Heart left ventricle (tissue), 16 donors: Measurements from ENCODE around the gene OGFOD1. TPM values are rescaled to one million over a fixed set of nuclear protein-coding genes. Genes with fewer than 3 reads are reported as not detected.
A peak's percentile ranks its signal among the peaks of the same experiment; 100 is the strongest.

Experiments used
- ATAC-seq, 4 donors: fragments of 200-7000 bp; cut with Tn5 transposase; one replicate each; pipeline ENCODE4 v1.9.1; 2020 to 2022; ENCODE audit warnings: moderate library complexity in 4 of 4, mild to moderate bottlenecking in 3 of 4, moderate number of reproducible peaks in 1 of 4
- DNase-seq, 5 donors: peaks; one replicate each; pipeline ENCODE4 v3.0.0-alpha.2; 2020
- H3K27ac ChIP-seq, 12 donors: fragments of 200-600 bp; sonication (generic) in 4 of 12; one replicate each; pipeline versions ENCODE4 v1.5.0 to v1.8.0; 2016 to 2022; ENCODE audit warnings: mild to moderate bottlenecking in 2 of 12
- H3K27me3 ChIP-seq, 9 donors: fragments of 200-600 bp; sonication (generic) in 2 of 9; one replicate each; pipeline versions ENCODE4 v1.5.1 to v1.8.0; 2016 to 2022; ENCODE audit warnings: mild to moderate bottlenecking in 3 of 9
- H3K36me3 ChIP-seq, 9 donors: fragments of 200-600 bp; sonication (generic) in 2 of 9; one replicate each; pipeline versions ENCODE4 v1.5.0 to v1.8.0; 2018 to 2022; ENCODE audit warnings: mild to moderate bottlenecking in 2 of 9
- H3K4me1 ChIP-seq, 12 donors: fragments of 200-600 bp; sonication (generic) in 4 of 12; one replicate each; pipeline versions ENCODE4 v1.5.0 to v1.8.0; 2016 to 2022; ENCODE audit warnings: mild to moderate bottlenecking in 3 of 12
- H3K4me3 ChIP-seq, 12 donors: fragments of 200-600 bp; sonication (generic) in 4 of 12; one replicate each; pipeline versions ENCODE4 v1.5.0 to v1.8.0; 2017 to 2022; ENCODE audit warnings: mild to moderate bottlenecking in 9 of 12, moderate library complexity in 4 of 12
- H3K9me3 ChIP-seq, 12 donors: fragments of 200-600 bp; sonication (generic) in 4 of 12; one replicate each; pipeline versions ENCODE4 v1.5.0 to v1.8.0; 2016 to 2022; ENCODE audit warnings: mild to moderate bottlenecking in 1 of 12
- CTCF ChIP-seq, 12 donors: fragments of 200-600 bp; sonication (generic) in 4 of 12; IDR thresholded peaks; one replicate each; pipeline versions ENCODE4 v1.5.0 to v1.8.0; 2018 to 2022; ENCODE audit warnings: antibody characterized with exemption in 12 of 12, mild to moderate bottlenecking in 5 of 12
- POLR2A ChIP-seq, 2 donors: fragments of 450-650 bp; IDR thresholded peaks; one replicate each; pipeline ENCODE4 v1.6.1; 2017; ENCODE audit warnings: antibody characterized with exemption in 2 of 2, mild to moderate bottlenecking in 2 of 2, moderate library complexity in 2 of 2
- WGBS, 4 donors: extraction: QIAGEN DNeasy Blood & Tissue Kit in 2 of 4; methylation state at CpG; one replicate each; pipeline versions ENCODE4 v1.1.5 to v1.1.7; 2013 to 2018; 5-methylcytosine and 5-hydroxymethylcytosine counted together
- intact Hi-C, 10 donors: fragments of 100-400 bp; cut with DNase I; formaldehyde crosslinking; loops; one replicate each; pipeline versions ENCODE4 v1.11.1 to v1.14.2; 2022
- polyA plus RNA-seq, 2 donors: library from polyadenylated mRNA; stranded (reverse); fragments of 200-250 nt; gene quantifications; one replicate each; pipeline ENCODE4 v1.2.3, GENCODE V29; 2013
- total RNA-seq, 9 donors: library from RNA; depleted of rRNA in 2 of 9; stranded (reverse); fragments of >200 nt in 2 of 9; fragmentation: NEBNext Ultra II Directional in 3 of 9; extraction: Animal tissue kit (Norgen Biotek cat#: 25700) in 3 of 9; gene quantifications; one replicate each; pipeline versions ENCODE4 v1.1.0 to v1.2.4, GENCODE V29; 2016 to 2023
- donor health status: ischemic (EF 13 %, LVEDD 7.1; RV severe dilation, severe dysfunction).
- donor health status: healthy with polysubstance abuse.
- donor health status: DM: no; HTN: yes; CAD: no.
- donor health status: DM: no; HTN: no; CAD: no.
- donor health status: ischemic (EF 25% LVEDD 6.9; RV normal size, moderate dysfunction).
- donor health status: ischemic (EF 25% LVEDD 5.7; RV mildly dilated, moderate dysfunction).
- donor health status: healthy.
- donor health status: DM: yes; HTN: yes; CAD: no.
- donor health status: ischemic (EF 35%, LVEDD 5.7; RV mildly dilated, moderate dysfunction).
- donor health status: nonischemic (EF 11% LVEDD 7.7; RV severe dilation, severe dysfunction).
- donor health status: DM: yes; HTN: yes; CAD: no.
- donor health status: PGD.
- donor health status: ischemic (EF 29% LVEDD 5.4; RV normal size, mild dysfunction).
- donor health status: nonischemic (EF 23%, LVEDD 6.1; RV moderate dilation, normal function).

OGFOD1 gene
- total and polyA plus RNA-seq, 11 donors = 11.4 to 39.1 (median 31.9) TPM

GRCh38 chr16:56420613-56421012 is 30.7 kb upstream of the OGFOD1 start:
- H3K4me1 ChIP-seq = peaks cover 0 to 53% (median 20%) of the 10 kb centered on the region in 12 donors
- H3K4me3 ChIP-seq = no peak overlapping the region
- TF ChIP-seq CTCF (IDR thresholded peaks at IDR 0.05) (no peak), POLR2A (IDR thresholded peaks at IDR 0.05) (no peak)
- no peaks in the 10 kb centered on the region for H3K27me3 ChIP-seq
- intact Hi-C loops = loop anchor here in 1 of 10 donors (10.0 kb wide), 1 partner anchor 64 kb away; no protein-coding TSS in a partner anchor
- DNase-seq = no peak
- H3K36me3 ChIP-seq = no peaks in the 10 kb centered on the region
- no peak for ATAC-seq
- H3K27ac ChIP-seq = no peak overlapping the region
- H3K9me3 ChIP-seq = no peaks in the 10 kb centered on the region

GRCh38 chr16:56421313-56421712 is 30.0 kb upstream of the OGFOD1 start:
- Histone ChIP-seq H3K27me3 (no peaks in the 10 kb centered on the region), H3K27ac (no peak overlapping the region), H3K4me1 (peaks cover 0 to 49% (median 20%) of the 10 kb centered on the region in 12 donors), H3K4me3 (no peak overlapping the region), H3K9me3 (no peaks in the 10 kb centered on the region), H3K36me3 (no peaks in the 10 kb centered on the region)
- 87 to 93% (median 90%) methylated on average over 2 of the region's 2 CpGs for WGBS, 4 donors
- DNase-seq (no peak), ATAC-seq (no peak)
- intact Hi-C loops = loop anchor here in 1 of 10 donors (10.0 kb wide), 1 partner anchor 63 kb away; no protein-coding TSS in a partner anchor
- TF ChIP-seq POLR2A (IDR thresholded peaks at IDR 0.05) (no peak), CTCF (IDR thresholded peaks at IDR 0.05) (no peak)

- no peak overlapping the region for H3K4me3 ChIP-seq
- DNase-seq = no peak
- H3K36me3 ChIP-seq = no peaks in the 10 kb centered on the region
- no peak for TF ChIP-seq POLR2A (IDR thresholded peaks at IDR 0.05)
- TF ChIP-seq CTCF (IDR thresholded peaks at IDR 0.05) = no peak
- ATAC-seq = no peak
- H3K27me3 ChIP-seq = no peaks in the 10 kb centered on the region
- H3K27ac ChIP-seq = no peak overlapping the region
- H3K4me1 ChIP-seq = peaks cover 0 to 46% (median 20%) of the 10 kb centered on the region in 12 donors
- intact Hi-C loops = loop anchor here in 1 of 10 donors (10.0 kb wide), 1 partner anchor 63 kb away; no protein-coding TSS in a partner anchor
- 88 to 95% (median 89%) methylated on average over 5 of the region's 5 CpGs for WGBS, 4 donors
- H3K9me3 ChIP-seq = no peaks in the 10 kb centered on the region
Observed at GRCh38 chr16:56421976-56422669, 29.2 kb upstream of the OGFOD1 start.

- Histone ChIP-seq H3K36me3 (no peaks in the 10 kb centered on the region), H3K27me3 (no peaks in the 10 kb centered on the region), H3K4me3 (peak overlapping the region in 3 of 12 donors; percentile 91 to 96 (median 93)), H3K9me3 (no peaks in the 10 kb centered on the region), H3K4me1 (peaks cover 0 to 46% (median 20%) of the 10 kb centered on the region in 12 donors), H3K27ac (peak overlapping the region in 1 of 12 donors; percentile 22)
- intact Hi-C loops = loop anchor here in 1 of 10 donors (10.0 kb wide), 1 partner anchor 62 kb away; no protein-coding TSS in a partner anchor
- ATAC-seq = no peak
- DNase-seq = no peak
- WGBS, 4 donors = 72 to 80% (median 78%) methylated on average over 4 of the region's 4 CpGs
- TF ChIP-seq CTCF (IDR thresholded peaks at IDR 0.05) (no peak), POLR2A (IDR thresholded peaks at IDR 0.05) (no peak)
Observed at GRCh38 chr16:56422896-56423441, 28.4 kb upstream of the OGFOD1 start.
